Mucosa of stomach (tissue), 1 donor: ENCODE data around the gene GPR55.

Experiments
- H3K27me3 ChIP-seq: one replicate; pipeline ENCODE4 v1.7.0; 2013; ENCODE audit warnings: mild to moderate bottlenecking, low read length; ENCODE audit not compliant: control insufficient read depth, insufficient read depth
- H3K36me3 ChIP-seq: one replicate; pipeline ENCODE4 v1.7.0; 2013; ENCODE audit warnings: low read length; ENCODE audit not compliant: control insufficient read depth, insufficient read depth
- H3K4me1 ChIP-seq: one replicate; pipeline ENCODE4 v1.7.0; 2013; ENCODE audit warnings: mild to moderate bottlenecking, low read length; ENCODE audit not compliant: control insufficient read depth, insufficient read depth
- H3K4me3 ChIP-seq: one replicate; pipeline ENCODE4 v1.7.0; 2013; ENCODE audit warnings: low read length
- H3K9ac ChIP-seq: one replicate; pipeline ENCODE4 v1.7.0; 2013; ENCODE audit warnings: mild to moderate bottlenecking, low read length, moderate library complexity
- H3K9me3 ChIP-seq: one replicate; pipeline ENCODE4 v1.7.0; 2013; ENCODE audit warnings: mild to moderate bottlenecking, low read length, moderate library complexity; ENCODE audit not compliant: control insufficient read depth
- donor health status: Pancreatic carcinoma.

Gene GPR55

DNA sequence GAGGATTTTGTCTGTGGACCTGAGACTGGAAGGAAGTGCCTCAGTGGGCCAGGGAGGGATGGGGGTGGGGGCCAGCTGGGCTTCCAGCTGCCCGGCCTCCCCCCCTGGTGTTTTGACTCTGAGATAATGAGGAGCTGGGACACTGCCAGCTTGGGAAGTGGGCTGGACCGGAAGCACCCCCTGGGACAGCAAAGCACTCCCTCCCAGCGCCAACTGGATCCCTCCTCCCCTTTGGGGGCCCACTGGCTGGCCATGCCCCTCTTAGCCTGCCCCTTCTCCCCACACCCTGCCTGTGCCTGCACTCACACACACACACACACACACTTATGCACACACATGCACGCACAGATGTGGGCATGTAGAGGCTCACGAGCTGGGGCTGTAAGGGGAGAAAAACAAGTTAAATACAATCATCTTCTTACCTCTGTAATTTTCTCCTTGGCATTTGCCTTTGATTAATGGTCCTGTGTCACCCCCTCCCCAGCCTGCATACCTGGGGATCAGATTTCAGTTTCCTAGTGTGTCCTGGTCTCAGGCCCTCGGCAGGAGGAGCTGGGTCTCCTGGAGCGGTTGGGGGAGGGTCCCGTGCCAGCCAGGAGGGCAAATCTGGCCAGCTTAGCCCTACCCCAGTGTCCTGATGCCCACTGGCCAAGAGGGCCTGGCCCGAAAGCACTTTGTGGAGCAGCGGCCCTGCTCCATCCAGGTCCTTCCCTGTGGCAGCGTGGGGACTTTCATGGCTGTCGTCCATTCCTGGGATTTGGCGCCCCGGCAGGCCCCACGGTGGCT lies 56.7 kb downstream of the GPR55 start:
- Histone ChIP-seq H3K4me1 (peaks cover 23% of the 10 kb centered on the region), H3K36me3 (no peaks in the 10 kb centered on the region), H3K4me3 (no peak overlapping the region), H3K27me3 (peaks cover 21% of the 10 kb centered on the region), H3K9me3 (no peaks in the 10 kb centered on the region), H3K9ac (no peak overlapping the region)

DNA sequence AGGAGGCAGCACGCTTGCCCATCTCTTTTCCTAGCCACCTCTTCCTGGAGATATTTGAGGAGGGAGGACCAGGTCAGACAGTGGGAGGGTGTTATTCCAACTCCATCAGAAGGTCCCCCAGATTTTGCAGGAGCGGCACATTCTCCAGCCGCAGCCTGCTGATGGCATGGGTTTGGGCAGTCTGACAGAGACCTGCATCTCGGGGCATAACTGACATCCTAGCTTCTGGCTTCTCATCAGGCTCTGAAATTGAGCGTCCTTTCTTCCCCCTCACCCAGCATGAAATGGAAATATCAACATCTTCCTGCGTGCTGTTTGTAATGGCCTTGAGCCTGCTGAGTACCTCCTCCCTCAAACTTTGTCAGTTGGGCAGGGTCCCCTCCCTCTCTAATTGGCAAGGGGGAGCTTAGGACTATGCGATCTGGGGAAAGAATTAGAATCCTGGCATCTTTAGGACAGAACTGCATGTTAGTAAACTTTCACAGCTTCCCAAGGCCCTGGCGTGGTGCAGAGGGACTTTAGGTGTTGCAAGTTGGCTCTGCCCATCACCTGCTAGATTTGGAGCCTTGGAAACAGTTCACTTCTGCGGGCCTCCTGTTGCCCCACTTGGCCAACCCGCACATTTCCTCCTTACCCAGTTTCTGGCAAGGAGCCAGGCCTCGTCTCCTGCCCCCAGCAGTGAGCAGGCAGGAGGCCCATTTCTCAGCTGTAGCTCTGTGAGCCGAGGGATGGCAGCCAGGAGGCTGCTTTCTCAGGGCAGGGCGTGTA lies 58.1 kb downstream of the GPR55 start:
- Histone ChIP-seq H3K4me3 (no peak overlapping the region), H3K4me1 (peaks cover 23% of the 10 kb centered on the region)

DNA sequence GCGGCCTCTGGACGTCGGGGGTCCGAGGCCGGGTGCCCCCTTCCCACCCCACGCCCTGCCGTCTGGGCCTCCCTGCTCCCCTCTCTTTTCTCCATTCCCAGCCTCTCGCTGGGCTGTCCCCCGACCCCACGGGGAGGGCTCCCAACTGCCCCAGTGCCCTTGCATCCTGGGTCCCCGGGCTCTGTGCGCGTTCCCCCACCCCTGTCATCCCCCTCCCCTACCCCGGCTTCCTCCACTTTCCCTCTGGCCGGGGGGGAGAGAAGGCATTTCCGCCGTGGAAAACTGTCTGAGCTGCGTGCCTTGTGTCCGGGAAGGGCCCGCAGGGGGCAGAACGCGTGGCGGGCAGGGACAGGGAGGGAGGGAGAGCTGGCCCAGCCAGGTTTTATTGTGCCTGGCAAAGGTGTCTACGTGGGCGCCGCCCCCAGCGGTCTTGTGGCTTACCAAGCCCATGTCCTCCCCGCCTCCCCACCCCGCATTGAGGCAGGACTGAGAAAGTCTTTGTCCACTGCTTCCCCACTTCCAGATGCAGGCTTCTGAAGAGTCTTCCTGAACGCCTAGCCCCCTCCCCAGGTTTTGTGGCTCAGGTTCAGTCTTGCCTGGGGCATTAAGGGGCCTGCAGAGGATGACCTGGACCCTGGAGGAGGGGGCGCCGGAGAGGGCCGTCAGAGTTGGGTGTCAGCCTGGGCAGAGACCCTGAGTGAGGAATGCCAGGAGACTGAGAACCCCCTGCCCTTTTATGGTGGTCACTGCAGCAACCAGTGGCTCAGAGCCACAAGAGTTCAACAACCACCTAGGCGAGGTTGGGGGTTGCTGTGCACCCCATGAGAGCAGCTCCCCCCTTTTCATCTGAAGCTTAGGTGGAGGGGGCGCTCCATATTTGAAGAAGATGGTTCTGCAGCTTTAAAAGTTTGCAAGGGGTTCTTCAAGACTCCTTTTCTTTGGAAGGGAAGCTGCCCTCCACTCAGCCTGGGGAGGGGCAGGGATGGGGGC lies 59.0 kb downstream of the GPR55 start:
- H3K9me3 ChIP-seq = no peaks in the 10 kb centered on the region
- H3K9ac ChIP-seq = peak overlapping the region; percentile 83
- H3K36me3 ChIP-seq = no peaks in the 10 kb centered on the region
- peaks cover 21% of the 10 kb centered on the region for H3K27me3 ChIP-seq
- H3K4me1 ChIP-seq = peaks cover 19% of the 10 kb centered on the region
- H3K4me3 ChIP-seq = no peak overlapping the region

More for the DNA sequence above, 58.1 kb downstream of the GPR55 start:
- H3K27me3 ChIP-seq = peaks cover 21% of the 10 kb centered on the region
- no peaks in the 10 kb centered on the region for H3K36me3 ChIP-seq
- no peaks in the 10 kb centered on the region for H3K9me3 ChIP-seq
- H3K9ac ChIP-seq = no peak overlapping the region

DNA sequence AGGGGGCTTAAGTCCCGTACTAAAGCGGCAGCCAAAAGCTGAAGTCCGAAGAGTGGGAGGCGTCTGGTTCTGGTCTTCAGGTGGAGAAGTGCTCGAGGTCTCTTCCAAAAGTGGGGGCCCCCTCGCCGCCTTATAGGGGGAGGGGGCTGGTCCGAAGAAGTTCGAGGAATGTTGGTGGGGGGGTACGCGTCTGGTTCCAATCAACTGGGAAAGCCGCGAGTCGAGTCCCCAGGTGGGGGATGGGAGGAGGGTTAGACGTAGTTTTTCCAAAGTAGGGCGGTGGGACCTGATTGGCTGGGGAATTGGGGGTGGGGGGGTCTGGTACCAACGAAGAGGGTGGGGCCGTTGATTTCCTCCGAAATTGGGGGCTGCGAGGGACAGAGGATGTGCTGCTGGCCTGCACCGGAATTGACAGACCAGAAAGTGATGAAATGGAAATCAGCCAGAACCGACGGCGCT lies 59.7 kb downstream of the GPR55 start:
- Histone ChIP-seq H3K9ac (peak overlapping the region; percentile 83), H3K27me3 (peaks cover 21% of the 10 kb centered on the region), H3K4me1 (peaks cover 16% of the 10 kb centered on the region)

DNA sequence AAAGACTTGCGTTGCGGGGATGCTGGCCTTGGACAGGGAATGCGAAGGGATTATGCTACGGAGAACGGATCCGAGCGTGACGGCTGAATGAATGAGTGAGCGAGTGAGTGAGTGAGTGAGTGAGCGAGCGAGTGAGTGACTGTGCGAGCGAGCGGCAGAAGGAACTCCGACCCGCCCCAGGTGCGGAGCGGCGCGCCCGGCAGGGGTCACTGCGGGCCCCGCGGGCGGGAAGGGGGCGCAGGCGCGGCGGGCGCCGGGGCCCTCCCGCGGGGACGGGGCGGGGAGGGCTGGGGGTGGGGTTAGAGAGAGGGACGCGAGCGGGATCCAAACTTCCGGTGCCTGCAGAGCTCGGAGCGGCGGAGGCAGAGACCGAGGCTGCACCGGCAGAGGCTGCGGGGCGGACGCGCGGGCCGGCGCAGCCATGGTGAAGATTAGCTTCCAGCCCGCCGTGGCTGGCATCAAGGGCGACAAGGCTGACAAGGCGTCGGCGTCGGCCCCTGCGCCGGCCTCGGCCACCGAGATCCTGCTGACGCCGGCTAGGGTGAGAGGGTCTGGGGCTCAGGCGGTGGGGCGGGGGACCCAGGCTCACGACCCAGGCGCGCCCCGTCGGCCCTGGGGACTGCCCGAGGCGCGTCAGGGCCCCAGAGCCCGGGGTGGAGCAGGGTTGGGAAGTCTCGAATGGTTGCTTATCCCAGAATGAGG lies 60.3 kb downstream of the GPR55 start, which contains the start of gene ITM2C:
Gene ITM2C (plus strand): TSS at position 338 of the 702 bp plus-strand sequence. CDS start 84 bp downstream, at position 422.
- Histone ChIP-seq H3K4me1 (peaks cover 13% of the 10 kb centered on the region), H3K27me3 (peaks cover 21% of the 10 kb centered on the region), H3K9ac (peak within 1 kb of the TSS; percentile 83), H3K36me3 (no peaks in the 10 kb centered on the region), H3K9me3 (no peaks in the 10 kb centered on the region), H3K4me3 (peak within 1 kb of the TSS; percentile 67)

More for the DNA sequence above, 59.7 kb downstream of the GPR55 start:
- no peaks in the 10 kb centered on the region for H3K9me3 ChIP-seq
- H3K36me3 ChIP-seq = no peaks in the 10 kb centered on the region
- H3K4me3 ChIP-seq = peak overlapping the region; percentile 67

DNA sequence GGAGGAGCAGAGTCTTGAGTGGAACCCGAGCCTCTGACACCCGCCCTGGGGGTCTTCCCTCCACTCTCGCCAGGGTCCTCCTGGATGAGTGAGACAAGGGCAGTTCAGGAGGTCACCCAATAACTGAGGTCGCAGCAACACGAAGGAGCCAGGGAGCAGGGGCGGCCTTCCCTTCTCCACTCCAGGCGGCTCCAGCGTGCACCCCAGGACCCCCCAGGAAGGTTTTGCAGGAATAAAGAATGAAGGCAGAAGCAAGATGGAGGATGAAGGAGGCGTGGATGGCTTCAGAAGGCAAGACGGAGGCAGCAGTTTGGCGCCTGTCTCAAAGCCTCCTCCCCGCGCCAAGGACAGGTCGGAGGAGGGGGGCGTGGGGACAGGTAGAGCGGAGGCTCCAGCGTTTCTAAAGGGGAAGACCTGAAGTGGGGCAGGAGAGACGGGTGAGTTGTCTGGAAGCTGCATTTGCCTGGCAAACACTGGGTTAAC lies 60.9 kb downstream of the GPR55 start:
- H3K4me3 ChIP-seq = no peak overlapping the region
- H3K36me3 ChIP-seq = no peaks in the 10 kb centered on the region
- no peak overlapping the region for H3K9ac ChIP-seq
- no peaks in the 10 kb centered on the region for H3K9me3 ChIP-seq
- peaks cover 21% of the 10 kb centered on the region for H3K27me3 ChIP-seq
- H3K4me1 ChIP-seq = peaks cover 13% of the 10 kb centered on the region

DNA sequence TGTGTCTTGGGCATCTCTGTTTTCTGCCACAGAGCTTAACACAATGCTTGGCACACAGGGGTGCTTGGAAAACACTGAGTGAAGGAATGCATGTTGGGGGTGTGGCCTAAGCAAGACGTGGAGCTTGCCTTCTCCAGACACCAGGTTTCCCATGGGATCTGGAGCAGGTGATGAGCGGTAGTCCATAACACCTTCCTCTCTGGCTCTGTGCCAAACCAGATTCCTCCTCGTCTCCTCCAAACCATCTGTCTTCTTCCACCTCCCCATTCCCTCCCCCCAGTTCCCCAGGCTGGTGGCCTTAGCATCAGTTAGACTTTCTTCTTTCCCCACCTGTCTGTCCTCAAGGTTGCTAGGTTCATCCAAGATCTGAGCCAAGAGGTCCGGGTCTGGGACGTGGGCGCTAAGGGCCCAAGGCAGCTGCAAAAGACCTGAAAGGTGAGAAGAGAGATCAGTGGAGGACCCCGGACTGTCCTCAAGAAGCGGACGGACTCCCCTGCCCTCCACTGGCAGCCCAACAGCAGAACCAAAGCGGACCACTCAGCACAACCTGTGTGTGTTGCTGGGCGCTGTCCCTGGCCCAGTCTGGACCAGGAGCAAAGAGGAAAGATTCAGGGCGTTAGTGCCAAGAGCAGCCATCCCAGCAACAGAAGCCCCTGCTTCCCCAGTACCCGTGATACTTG lies 61.5 kb downstream of the GPR55 start:
- Histone ChIP-seq H3K9ac (no peak overlapping the region), H3K36me3 (no peaks in the 10 kb centered on the region), H3K27me3 (peaks cover 21% of the 10 kb centered on the region), H3K4me3 (no peak overlapping the region), H3K9me3 (no peaks in the 10 kb centered on the region), H3K4me1 (peaks cover 13% of the 10 kb centered on the region)

DNA sequence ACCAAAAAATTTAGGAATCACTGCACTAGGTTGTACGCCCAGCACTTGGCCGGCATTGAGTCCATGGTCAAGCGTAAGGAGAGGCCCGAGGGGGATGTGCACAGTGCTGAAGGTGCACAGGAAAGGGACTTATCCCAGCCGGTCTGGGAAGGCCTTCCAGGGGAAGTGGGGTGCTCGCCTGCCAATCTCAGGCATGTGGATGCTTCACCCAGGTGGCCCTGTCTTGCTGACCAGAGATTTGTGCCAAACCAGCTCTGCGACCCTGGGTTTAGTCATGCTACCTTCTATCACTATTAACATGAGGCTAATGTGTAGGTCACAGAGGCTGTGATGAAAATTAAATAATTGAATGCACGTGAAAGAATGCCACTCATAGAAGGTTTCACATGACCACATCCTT lies 62.0 kb downstream of the GPR55 start:
- no peaks in the 10 kb centered on the region for H3K9me3 ChIP-seq
- no peaks in the 10 kb centered on the region for H3K36me3 ChIP-seq
- peaks cover 13% of the 10 kb centered on the region for H3K4me1 ChIP-seq
- H3K27me3 ChIP-seq = peaks cover 21% of the 10 kb centered on the region
- H3K4me3 ChIP-seq = no peak overlapping the region
- H3K9ac ChIP-seq = no peak overlapping the region

DNA sequence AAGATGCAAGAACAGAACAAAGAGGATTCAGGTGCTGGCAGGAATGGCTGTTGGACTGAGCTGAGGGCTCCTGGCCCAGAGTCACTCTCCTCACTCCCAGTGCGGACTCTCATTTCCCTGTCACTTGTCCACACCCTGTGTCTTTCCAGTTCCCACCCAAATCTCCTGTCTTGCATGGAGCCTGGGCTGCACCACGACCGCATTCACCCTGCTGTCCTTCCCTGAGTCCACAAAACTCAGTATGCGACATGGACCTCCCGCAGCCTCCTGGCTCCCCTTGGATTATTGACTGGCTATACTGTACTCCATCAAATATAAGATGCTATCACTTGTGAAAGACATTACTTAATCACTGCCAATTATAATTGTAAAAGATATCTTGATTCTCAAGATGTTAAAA lies 62.8 kb downstream of the GPR55 start:
- Histone ChIP-seq H3K4me3 (no peak overlapping the region), H3K27me3 (peaks cover 21% of the 10 kb centered on the region), H3K36me3 (no peaks in the 10 kb centered on the region), H3K9ac (no peak overlapping the region), H3K4me1 (peaks cover 12% of the 10 kb centered on the region), H3K9me3 (no peaks in the 10 kb centered on the region)

DNA sequence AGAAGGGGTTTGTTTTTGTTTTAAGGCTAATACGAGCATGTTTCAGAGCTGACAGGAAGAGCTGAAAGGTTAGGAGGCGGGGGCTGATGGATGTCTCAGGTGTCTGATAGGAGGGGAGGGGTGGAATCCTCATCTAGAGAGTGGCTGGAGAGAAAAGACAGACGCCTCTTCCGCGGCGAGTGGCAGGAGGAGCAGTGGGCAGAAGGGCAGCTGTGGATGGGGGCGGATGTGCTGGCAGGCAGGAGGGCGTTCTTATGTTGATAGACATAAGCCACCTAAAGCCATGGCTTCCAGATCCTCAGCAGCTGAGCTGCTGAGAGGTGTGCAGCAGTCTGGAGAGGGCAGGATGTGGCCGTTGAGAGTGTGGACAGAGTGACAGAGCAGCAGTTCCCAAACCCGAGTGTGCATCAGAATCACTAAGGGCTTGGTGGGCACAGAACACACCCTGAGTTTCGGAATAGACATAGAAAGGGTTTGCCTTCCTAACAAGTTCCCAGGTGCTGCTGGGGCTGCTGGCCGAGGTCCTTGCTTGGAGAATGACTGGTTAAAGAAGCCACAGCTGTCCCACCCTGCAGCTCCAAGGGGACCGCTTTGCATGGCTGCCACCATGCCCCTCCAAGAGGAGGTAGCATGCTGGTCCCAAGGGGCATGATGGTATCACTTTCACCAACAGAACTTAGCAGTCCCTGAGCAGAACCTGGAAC lies 63.3 kb downstream of the GPR55 start:
- Histone ChIP-seq H3K27me3 (peaks cover 21% of the 10 kb centered on the region), H3K4me3 (no peak overlapping the region), H3K36me3 (no peaks in the 10 kb centered on the region), H3K4me1 (peaks cover 8% of the 10 kb centered on the region), H3K9ac (no peak overlapping the region), H3K9me3 (no peaks in the 10 kb centered on the region)
